Glomerular endothelial cell (primary cell): ENCODE measurements around the gene SLC2A4. TPM values are rescaled to one million over a fixed set of nuclear protein-coding genes. Genes with fewer than 3 reads are reported as not detected.
"Not testable (repeated sequence)": the region's sequence is repeated elsewhere in the genome, so short reads cannot be mapped to it uniquely, and the experiment has no call there.

Experiments used
- DNase-seq: peaks from one replicate; pipeline ENCODE4 v3.0.0-alpha.2; 2011; ENCODE audit warnings: low read depth, low spot score; ENCODE audit errors: extremely low read depth
- total RNA-seq: library from RNA; depleted of rRNA; stranded (reverse); fragments of >200 nt; gene quantifications from 2 replicates; pipeline ENCODE4 v1.2.3, GENCODE V29; 2015

SLC2A4 gene
- total RNA-seq, 1 donor from 2014 or later = not detected

DNA sequence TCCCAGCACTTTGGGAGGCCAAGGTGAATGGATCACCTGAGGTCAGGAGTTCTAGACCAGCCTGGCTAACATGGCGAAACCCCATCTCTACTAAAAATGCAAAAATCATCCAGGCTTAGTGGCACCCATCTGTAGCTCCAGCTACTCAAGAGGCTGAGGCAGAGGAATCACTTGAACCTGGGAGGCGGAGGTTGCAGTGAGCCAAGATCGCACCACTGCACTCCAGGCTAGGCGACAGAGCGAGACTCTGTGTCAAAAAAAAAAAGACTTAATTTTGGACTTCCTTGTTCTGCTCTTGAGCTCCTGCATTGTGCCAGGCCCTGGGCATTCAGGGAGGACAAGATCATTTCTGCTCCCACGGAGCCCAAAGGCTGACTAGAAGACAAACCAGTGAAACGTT is 56.1 kb downstream of the SLC2A4 start:
- not testable (repeated sequence) for DNase-seq

Other genes starting within 250 kb of the SLC2A4 start
- gene SLC16A13, start 245.7 kb upstream of the SLC2A4 start, total RNA-seq = 6.6 and 7.9 TPM in 2 replicates
- 0.12 and 0.44 TPM in 2 replicates for gene SLC16A11, start 237.6 kb upstream of the SLC2A4 start, total RNA-seq
- gene CLEC10A, start 201.5 kb upstream of the SLC2A4 start, total RNA-seq = not detected in 2 replicates
- gene ASGR2, start 166.9 kb upstream of the SLC2A4 start, total RNA-seq = not detected in 2 replicates
- 2.6 and 5.4 TPM in 2 replicates for gene ASGR1, start 102.3 kb upstream of the SLC2A4 start, total RNA-seq
- 10.8 and 22.3 TPM in 2 replicates for gene DLG4, start 61.9 kb upstream of the SLC2A4 start, total RNA-seq
- gene ACADVL, start 61.8 kb upstream of the SLC2A4 start, total RNA-seq = 252 and 369 TPM in 2 replicates
- 36.9 and 41.6 TPM in 2 replicates for gene DVL2, start 47.2 kb upstream of the SLC2A4 start, total RNA-seq
- gene PHF23, start 42.3 kb upstream of the SLC2A4 start, total RNA-seq = 42.9 and 53.0 TPM in 2 replicates
- 548 and 565 TPM in 2 replicates for gene GABARAP, start 39.3 kb upstream of the SLC2A4 start, total RNA-seq
- gene CTDNEP1, start 30.0 kb upstream of the SLC2A4 start, total RNA-seq = 55.4 and 73.5 TPM in 2 replicates
- 27.5 and 27.7 TPM in 2 replicates for gene ELP5, start 29.5 kb upstream of the SLC2A4 start, total RNA-seq
- 1.9 and 2.1 TPM in 2 replicates for gene CLDN7, start 19.2 kb upstream of the SLC2A4 start, total RNA-seq
- not detected in 2 replicates for gene YBX2, start 12.9 kb downstream of the SLC2A4 start, total RNA-seq
- 432 and 433 TPM in 2 replicates for gene EIF5A, start 25.9 kb downstream of the SLC2A4 start, total RNA-seq
- 48.2 and 64.6 TPM in 2 replicates for gene GPS2, start 33.6 kb downstream of the SLC2A4 start, total RNA-seq
- gene NEURL4, start 47.6 kb downstream of the SLC2A4 start, total RNA-seq = 15.5 and 16.4 TPM in 2 replicates
- 53.1 TPM in 1 of 2 replicates, not detected in the other for gene ACAP1, start 54.8 kb downstream of the SLC2A4 start, total RNA-seq
- 7.1 and 8.5 TPM in 2 replicates for gene KCTD11, start 70.4 kb downstream of the SLC2A4 start, total RNA-seq
- not detected in 2 replicates for gene TMEM95, start 73.4 kb downstream of the SLC2A4 start, total RNA-seq
- 0.19 and 0.23 TPM in 2 replicates for gene TNK1, start 99.4 kb downstream of the SLC2A4 start, total RNA-seq
- 74.1 and 82.8 TPM in 2 replicates for gene PLSCR3, start 112.8 kb downstream of the SLC2A4 start, total RNA-seq
- 56.7 and 73.7 TPM in 2 replicates for gene TMEM256, start 122.4 kb downstream of the SLC2A4 start, total RNA-seq
- 15.7 and 21.7 TPM in 2 replicates for gene NLGN2, start 126.1 kb downstream of the SLC2A4 start, total RNA-seq
- gene SPEM1, start 138.6 kb downstream of the SLC2A4 start, total RNA-seq = not detected in 2 replicates
- not detected in 2 replicates for gene SPEM2, start 143.9 kb downstream of the SLC2A4 start, total RNA-seq
- gene SPEM3, start 147.1 kb downstream of the SLC2A4 start, total RNA-seq = not detected in 2 replicates
- 11.6 and 15.4 TPM in 2 replicates for gene TMEM102, start 153.7 kb downstream of the SLC2A4 start, total RNA-seq
- 0.44 and 0.88 TPM in 2 replicates for gene FGF11, start 157.8 kb downstream of the SLC2A4 start, total RNA-seq
- 5.7 and 9.6 TPM in 2 replicates for gene CHRNB1, start 163.3 kb downstream of the SLC2A4 start, total RNA-seq
- 41.8 and 43.9 TPM in 2 replicates for gene ZBTB4, start 197.9 kb downstream of the SLC2A4 start, total RNA-seq
- not detected in 2 replicates for gene SLC35G6, start 199.7 kb downstream of the SLC2A4 start, total RNA-seq
- 81.5 and 124 TPM in 2 replicates for gene POLR2A, start 202.6 kb downstream of the SLC2A4 start, total RNA-seq